GM12878 (cell line): ENCODE results near the gene PLGLB1.
"Not testable (repeated sequence)": the region's sequence is repeated elsewhere in the genome, so short reads cannot be mapped to it uniquely, and the experiment has no call there.

Source experiments
- CTCF ChIP-seq, 3 experiments: IDR thresholded peaks in 2 of 3; conservative IDR thresholded peaks in 1 of 3; 2 replicates each; pipeline ENCODE4 v1.5.1; 2011; ENCODE audit warnings: low read depth in 3 of 3, low read length in 3 of 3, mild to moderate bottlenecking in 3 of 3, control low read depth in 2 of 3, moderate library complexity in 2 of 3, inconsistent platforms in 1 of 3, mixed read lengths in 1 of 3; ENCODE audit not compliant: control insufficient read depth in 2 of 3, insufficient read depth in 1 of 3; ENCODE audit errors: extremely low read depth in 1 of 3
- FOXM1 ChIP-seq: IDR thresholded peaks from 2 replicates; pipeline ENCODE4 v1.6.1; 2012; ENCODE audit warnings: low read depth, mild to moderate bottlenecking, inconsistent platforms, low read length, moderate library complexity
- HCFC1 ChIP-seq: fragments of 150-350 bp; IDR thresholded peaks from 2 replicates; pipeline ENCODE4 v1.6.1; 2014; ENCODE audit warnings: low read length
- MAX ChIP-seq: IDR thresholded peaks from 2 replicates; pipeline ENCODE4 v1.6.1; 2012; ENCODE audit warnings: low read depth, low read length, improper control_type of control experiment
- NR2C2 ChIP-seq: IDR thresholded peaks from 2 replicates; pipeline ENCODE4 v1.6.1; 2011; ENCODE audit warnings: borderline replicate concordance, low read depth; ENCODE audit not compliant: control insufficient read depth, insufficient read length
- NRF1 ChIP-seq: conservative IDR thresholded peaks from 2 replicates; pipeline ENCODE4 v1.6.1; 2011; ENCODE audit warnings: mild to moderate bottlenecking, low read depth, low read length, improper control_type of control experiment
- POLR2AphosphoS5 ChIP-seq: IDR thresholded peaks from 2 replicates; pipeline ENCODE4 v1.6.1; 2011; ENCODE audit warnings: mild to moderate bottlenecking, low read length, inconsistent platforms
- SMAD1 ChIP-seq: fragments of 450-650 bp; IDR thresholded peaks from 2 replicates; pipeline ENCODE4 v1.6.1; 2018; ENCODE audit warnings: mild to moderate bottlenecking, low read depth; ENCODE audit not compliant: partially characterized antibody
- ZNF384 ChIP-seq: IDR thresholded peaks from 2 replicates; pipeline ENCODE4 v1.6.1; 2012; ENCODE audit warnings: low read depth, mild to moderate bottlenecking, low read length, improper control_type of control experiment, borderline replicate concordance

GRCh38 chr2:87021043-87021442 is 601 bp downstream of the PLGLB1 start:
- TF ChIP-seq NR2C2; FOXM1; NRF1; SMAD1; POLR2AphosphoS5; CTCF (IDR thresholded peaks at IDR 0.05 in 2 of 3, conservative IDR thresholded peaks at IDR 0.05 in 1 of 3; ENCODE audit: control insufficient read depth in 2 of 3, extremely low read depth in 1 of 3, insufficient read depth in 1 of 3, low read depth in 3 of 3, low read length in 3 of 3); ZNF384; HCFC1; MAX: not testable (repeated sequence)
